SU-DHL-6 (cell line): ENCODE data around the gene TMOD1.

Experiments used
- H2AFZ ChIP-seq: fragments of 200-600 bp; sonication (generic); 2 replicates; pipeline ENCODE4 v1.6.1; 2014; ENCODE audit warnings: low read depth, mild to moderate bottlenecking, moderate library complexity, mixed read lengths, antibody characterized with exemption, low read length; ENCODE audit not compliant: severe bottlenecking
- H3F3A ChIP-seq: fragments of 200-600 bp; shearing (Covaris generic); 2 replicates; pipeline ENCODE4 v1.6.0; 2016; ENCODE audit warnings: antibody characterized with exemption, mild to moderate bottlenecking; ENCODE audit not compliant: insufficient read depth
- H3K27ac ChIP-seq: fragments of 200-600 bp; sonication (generic); 2 replicates; pipeline ENCODE4 v1.5.1; 2016; ENCODE audit warnings: low read depth, mild to moderate bottlenecking, low read length, moderate library complexity, mixed read lengths
- H3K27me3 ChIP-seq: fragments of 200-600 bp; sonication (generic), shearing (Covaris generic); 2 replicates; pipeline ENCODE4 v1.6.0; 2014; ENCODE audit warnings: mild to moderate bottlenecking, low read length
- H3K36me3 ChIP-seq: fragments of 200-600 bp; sonication (generic); 2 replicates; pipeline ENCODE4 v1.6.1; 2014; ENCODE audit warnings: mild to moderate bottlenecking, low read length, mixed read lengths
- H3K4me2 ChIP-seq: fragments of 300-600, 200-600 bp; shearing (Covaris generic), sonication (generic); 2 replicates; pipeline ENCODE4 v1.6.0; 2014; ENCODE audit warnings: low read length, low read depth, mild to moderate bottlenecking; ENCODE audit not compliant: poor library complexity, severe bottlenecking
- H3K4me3 ChIP-seq: fragments of 200-600 bp; sonication (generic); 2 replicates; pipeline ENCODE4 v1.5.1; 2014; ENCODE audit warnings: antibody characterized with exemption, low read length, mild to moderate bottlenecking, mixed read lengths; ENCODE audit not compliant: insufficient read depth, poor library complexity, severe bottlenecking
- H3K79me2 ChIP-seq: fragments of 200-600 bp; sonication (generic); 2 replicates; pipeline ENCODE4 v1.6.1; 2014; ENCODE audit warnings: mild to moderate bottlenecking, low read length, moderate library complexity; ENCODE audit not compliant: insufficient read depth
- H3K9ac ChIP-seq: fragments of 200-600 bp; sonication (generic); 2 replicates; pipeline ENCODE4 v1.7.0; 2014; ENCODE audit warnings: mild to moderate bottlenecking, low read length
- H3K9me2 ChIP-seq: fragments of 200-600 bp; sonication (generic); replicated peaks from 2 replicates; pipeline ENCODE4 v1.6.1; 2014; ENCODE audit warnings: low read length; ENCODE audit not compliant: insufficient read depth
- H3K9me3 ChIP-seq: fragments of 200-600 bp; sonication (generic); 2 replicates; pipeline ENCODE4 v1.6.1; 2014; ENCODE audit warnings: low read length, mixed read lengths; ENCODE audit not compliant: insufficient read depth
- H4K20me1 ChIP-seq: fragments of 200-600 bp; sonication (generic); 2 replicates; pipeline ENCODE4 v1.6.1; 2014; ENCODE audit warnings: low read depth, mild to moderate bottlenecking, antibody characterized with exemption, low read length, moderate library complexity, mixed read lengths
- CTCF ChIP-seq: fragments of 200-600 bp; sonication (generic); IDR thresholded peaks from one replicate; pipeline ENCODE4 v1.5.1; 2017; ENCODE audit warnings: antibody characterized with exemption, mild to moderate bottlenecking, low read length, moderate library complexity; ENCODE audit not compliant: insufficient read depth, poor library complexity, severe bottlenecking
- EZH2phosphoT487 ChIP-seq: fragments of 200-600 bp; sonication (generic), shearing (Covaris generic); conservative IDR thresholded peaks from 2 replicates; pipeline ENCODE4 v1.6.1; 2018; ENCODE audit warnings: mild to moderate bottlenecking, antibody characterized with exemption, low read length, moderate library complexity, mixed read lengths

TMOD1 gene

GRCh38 chr9:97514531-97514930, 13.1 kb downstream of the TMOD1 start:
- H3K27me3 ChIP-seq: no peaks in the 10 kb centered on the region
- H3K27ac ChIP-seq: no peak overlapping the region

GRCh38 chr9:97515662-97516061, 14.2 kb downstream of the TMOD1 start:
- Histone ChIP-seq H2AFZ (no peak overlapping the region), H3K9me2 (no peaks in the 10 kb centered on the region), H3K4me2 (no peak overlapping the region)

More at GRCh38 chr9:97514531-97514930, 13.1 kb downstream of the TMOD1 start:
- H3K36me3 ChIP-seq: no peaks in the 10 kb centered on the region
- no peak overlapping the region for H3K4me2 ChIP-seq
- H3F3A ChIP-seq: no peaks in the 10 kb centered on the region
- H2AFZ ChIP-seq: no peak overlapping the region
- no peak for TF ChIP-seq CTCF
- TF ChIP-seq EZH2phosphoT487: no peak
- H3K9me3 ChIP-seq: no peaks in the 10 kb centered on the region
- no peak overlapping the region for H3K9ac ChIP-seq
- H3K4me3 ChIP-seq: no peak overlapping the region
- H3K9me2 ChIP-seq: no peaks in the 10 kb centered on the region
- no peaks in the 10 kb centered on the region for H3K79me2 ChIP-seq
- H4K20me1 ChIP-seq: no peaks in the 10 kb centered on the region

GRCh38 chr9:97516111-97516510, 14.6 kb downstream of the TMOD1 start:
- Histone ChIP-seq H3F3A (no peaks in the 10 kb centered on the region), H3K27me3 (no peaks in the 10 kb centered on the region), H3K4me3 (no peak overlapping the region), H3K9ac (no peak overlapping the region), H3K36me3 (no peaks in the 10 kb centered on the region), H4K20me1 (no peaks in the 10 kb centered on the region), H3K9me3 (no peaks in the 10 kb centered on the region), H3K27ac (no peak overlapping the region), H3K79me2 (no peaks in the 10 kb centered on the region), H2AFZ (no peak overlapping the region), H3K4me2 (no peak overlapping the region), H3K9me2 (no peaks in the 10 kb centered on the region)
- TF ChIP-seq EZH2phosphoT487 (no peak), CTCF (no peak)

More at GRCh38 chr9:97515662-97516061, 14.2 kb downstream of the TMOD1 start:
- no peaks in the 10 kb centered on the region for H3K36me3 ChIP-seq
- H4K20me1 ChIP-seq: no peaks in the 10 kb centered on the region
- no peaks in the 10 kb centered on the region for H3K27me3 ChIP-seq
- H3K9me3 ChIP-seq: no peaks in the 10 kb centered on the region
- H3F3A ChIP-seq: no peaks in the 10 kb centered on the region
- H3K27ac ChIP-seq: no peak overlapping the region
- no peak overlapping the region for H3K4me3 ChIP-seq
- H3K79me2 ChIP-seq: no peaks in the 10 kb centered on the region
- TF ChIP-seq EZH2phosphoT487 (no peak), CTCF (no peak)
- H3K9ac ChIP-seq: no peak overlapping the region
